GM19397 (cell line): ENCODE measurements around the gene POU1F1.
"Not testable (repeated sequence)": the region's sequence is repeated elsewhere in the genome, so short reads cannot be mapped to it uniquely, and the experiment has no call there.

Experiments
- ATAC-seq: cut with Tn5 transposase; IDR thresholded peaks from one replicate; pipeline ENCODE4 v1.9.1; 2021; ENCODE audit warnings: mild to moderate bottlenecking, moderate library complexity; ENCODE audit not compliant: unreplicated experiment

The POU1F1 gene

GRCh38 chr3:87276484-87276883, at the start of gene POU1F1:
POU1F1 (minus strand) TSS chr3:87276584; CDS start chr3:87276462, 122 bp downstream.
- no peak for ATAC-seq

GRCh38 chr3:87324609-87325008, 48.2 kb upstream of the POU1F1 start:
- ATAC-seq: no peak

DNA sequence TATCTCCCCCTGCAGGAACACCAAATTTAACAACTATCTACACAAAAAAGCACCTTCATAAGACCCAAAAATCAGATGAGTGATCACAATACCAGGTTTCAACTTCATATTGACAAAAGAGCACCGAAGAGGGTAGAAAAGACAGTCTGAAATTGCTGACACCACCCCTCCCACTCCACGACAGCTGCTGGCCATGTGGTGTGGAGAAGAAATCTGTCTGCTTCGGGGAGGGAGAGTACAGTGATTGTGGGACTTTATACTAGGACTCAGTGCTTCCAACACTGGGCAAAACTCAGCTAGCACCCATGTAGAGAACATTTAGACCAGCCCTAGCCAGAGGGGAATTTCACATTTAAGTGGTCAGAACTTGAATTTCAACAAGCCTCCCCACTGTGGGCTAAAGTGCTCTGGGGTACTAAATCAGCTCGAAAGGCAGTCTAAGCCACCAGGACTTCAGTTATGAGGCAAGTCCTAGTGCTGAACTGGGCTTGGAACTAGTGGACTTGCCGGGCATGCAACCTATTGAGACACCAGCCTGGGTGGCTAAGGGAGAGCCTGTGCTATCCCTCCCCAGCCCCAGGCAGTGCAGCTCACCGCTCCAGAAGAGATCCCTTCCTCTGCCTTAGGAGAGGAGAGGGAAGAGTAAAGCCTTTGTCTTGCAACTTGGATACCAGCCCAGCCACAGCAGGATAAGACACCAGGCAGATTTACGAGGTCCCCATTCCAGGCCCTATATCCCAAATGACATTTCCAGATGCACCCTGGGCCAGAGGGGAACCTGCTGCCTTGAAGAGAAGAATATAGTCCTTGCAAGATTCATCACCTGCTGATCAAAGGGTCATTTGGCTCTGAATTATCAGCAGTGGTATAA, 44.6 kb upstream of the POU1F1 start:
- ATAC-seq: no peak

- ATAC-seq: no peak
These were observed 42.2 kb upstream of the POU1F1 start for GRCh38 chr3:87318617-87319021.

GRCh38 chr3:87317779-87318178, 41.4 kb upstream of the POU1F1 start:
- ATAC-seq: no peak

- ATAC-seq: no peak
These were observed 37.3 kb upstream of the POU1F1 start for GRCh38 chr3:87313641-87314040.

GRCh38 chr3:87311309-87311708, 34.9 kb upstream of the POU1F1 start:
- no peak for ATAC-seq

- no peak for ATAC-seq
These were observed 33.2 kb upstream of the POU1F1 start for GRCh38 chr3:87309601-87310000.

DNA sequence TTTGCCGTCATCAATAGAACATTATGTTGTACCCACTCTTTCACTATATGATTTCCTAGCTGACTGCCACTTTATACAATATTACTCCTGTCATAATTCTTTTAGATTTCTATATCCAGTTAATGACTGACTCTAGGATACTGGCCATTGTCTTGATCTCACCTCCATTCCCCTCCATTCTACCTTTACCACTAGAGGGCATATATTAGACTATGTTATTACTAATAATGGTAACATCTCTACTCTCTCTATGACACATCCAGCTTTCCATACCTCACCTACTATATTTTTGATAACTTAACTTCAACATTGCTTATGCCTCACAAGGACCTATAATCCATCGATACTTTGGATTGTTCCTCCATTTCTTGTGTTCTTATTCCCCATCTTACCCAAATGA, 31.4 kb upstream of the POU1F1 start:
- no peak for ATAC-seq

DNA sequence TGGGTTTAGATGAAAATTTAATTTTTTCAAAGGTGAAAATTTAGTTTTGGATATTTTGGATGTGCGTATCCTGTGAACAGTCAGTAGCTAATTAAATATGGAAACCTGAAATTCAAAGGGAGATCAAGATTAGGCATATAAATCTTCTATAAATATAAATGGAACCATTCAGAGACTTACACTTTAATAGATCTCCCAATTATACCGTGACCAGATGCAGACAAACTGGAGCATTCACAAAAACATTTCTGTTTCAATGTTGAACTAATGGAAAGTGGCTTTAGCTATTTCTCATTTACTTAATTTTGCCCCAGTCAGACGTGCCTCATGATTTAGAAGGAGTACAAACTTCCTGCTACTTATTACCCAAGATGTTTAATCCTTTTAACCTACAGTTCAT, 29.1 kb upstream of the POU1F1 start:
- no peak for ATAC-seq

GRCh38 chr3:87305031-87305430, 28.6 kb upstream of the POU1F1 start:
- not testable (repeated sequence) for ATAC-seq

DNA sequence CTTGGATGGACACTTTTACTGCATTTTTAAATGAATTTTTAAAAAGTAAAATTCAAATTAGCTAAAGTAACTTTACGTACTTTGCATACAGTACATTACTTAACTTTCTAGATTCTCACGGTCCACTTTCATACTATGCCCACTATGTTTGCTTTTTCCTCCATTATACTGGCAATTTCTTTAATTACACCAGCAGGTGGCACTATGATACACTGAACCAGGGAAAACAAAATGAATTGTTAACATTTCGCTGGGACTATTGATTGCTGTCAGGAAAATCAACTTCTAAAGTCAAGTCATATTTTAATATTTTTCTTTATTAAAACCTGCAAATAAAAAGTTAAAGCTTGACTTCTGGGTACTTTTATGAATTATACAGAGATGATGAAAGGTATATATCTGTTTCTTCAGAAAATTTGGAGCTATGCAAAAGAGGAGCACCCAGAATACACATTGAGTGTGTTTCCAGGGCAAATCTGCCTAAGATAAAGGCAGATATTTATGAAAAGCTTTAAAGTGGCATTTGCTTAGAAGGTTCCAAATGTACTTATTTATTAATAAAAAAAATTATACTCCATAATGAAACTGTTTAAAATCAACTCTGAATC, 21.8 kb upstream of the POU1F1 start:
- peak; percentile 73 for ATAC-seq

DNA sequence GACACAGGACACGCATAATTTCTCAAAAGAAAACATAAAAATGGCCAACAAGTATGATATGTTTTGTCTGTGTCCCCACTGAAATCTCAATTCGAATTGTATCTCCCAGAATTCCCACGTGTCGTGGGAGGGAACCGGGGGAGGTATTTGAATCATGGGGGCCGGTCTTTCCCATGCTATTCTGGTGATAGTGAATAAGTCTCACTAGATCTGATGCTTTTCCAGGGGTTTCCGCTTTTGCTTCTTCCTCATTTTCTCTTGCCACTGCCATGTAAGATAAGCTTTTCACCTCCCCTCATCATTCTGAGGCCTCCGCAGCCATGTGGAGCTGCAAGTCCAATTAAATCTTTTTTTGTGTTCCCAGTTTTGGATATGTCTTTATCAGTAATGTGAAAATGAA, 12.1 kb upstream of the POU1F1 start:
- no peak for ATAC-seq

GRCh38 chr3:87287011-87287410, 10.6 kb upstream of the POU1F1 start:
- ATAC-seq: no peak

GRCh38 chr3:87272718-87273341, 3.6 kb downstream of the POU1F1 start:
- ATAC-seq: peak; percentile 68

DNA sequence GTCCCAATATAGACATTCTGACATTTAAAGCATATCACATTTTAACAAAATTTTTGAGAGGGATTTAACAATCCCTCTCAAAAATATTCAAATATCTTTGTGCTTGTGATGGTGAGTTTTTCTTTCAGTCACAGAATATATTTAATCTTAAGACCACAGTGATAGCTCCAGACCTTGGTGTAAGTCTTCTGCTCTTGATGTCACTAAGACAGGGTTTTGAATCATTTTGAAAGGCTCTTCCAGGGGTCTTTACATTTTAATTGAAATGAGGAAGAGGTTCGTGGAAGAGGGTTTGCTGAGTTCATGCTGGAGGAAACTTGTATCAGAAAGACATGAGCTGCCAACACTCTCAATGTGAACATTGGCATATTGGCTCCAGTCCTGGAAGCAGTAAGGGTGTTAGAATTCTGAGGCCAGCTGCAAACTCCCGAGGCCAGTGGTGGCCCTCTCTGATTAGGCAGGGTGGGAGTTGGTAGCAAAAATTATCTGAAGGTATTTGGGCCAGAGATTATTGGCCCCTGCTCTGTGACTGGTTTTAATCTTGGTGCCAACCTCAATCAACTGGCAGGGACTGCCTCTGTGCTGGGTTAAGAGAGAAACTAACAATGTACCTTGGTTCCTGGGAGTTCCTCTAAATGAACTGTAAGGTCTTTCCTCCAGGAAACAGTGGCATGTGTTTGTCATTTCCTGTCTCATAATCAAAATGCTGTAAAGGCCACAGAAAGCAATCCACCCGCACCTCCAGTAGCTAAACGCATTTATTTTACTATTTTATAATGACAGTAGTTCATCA, 5.3 kb downstream of the POU1F1 start:
- ATAC-seq: no peak

DNA sequence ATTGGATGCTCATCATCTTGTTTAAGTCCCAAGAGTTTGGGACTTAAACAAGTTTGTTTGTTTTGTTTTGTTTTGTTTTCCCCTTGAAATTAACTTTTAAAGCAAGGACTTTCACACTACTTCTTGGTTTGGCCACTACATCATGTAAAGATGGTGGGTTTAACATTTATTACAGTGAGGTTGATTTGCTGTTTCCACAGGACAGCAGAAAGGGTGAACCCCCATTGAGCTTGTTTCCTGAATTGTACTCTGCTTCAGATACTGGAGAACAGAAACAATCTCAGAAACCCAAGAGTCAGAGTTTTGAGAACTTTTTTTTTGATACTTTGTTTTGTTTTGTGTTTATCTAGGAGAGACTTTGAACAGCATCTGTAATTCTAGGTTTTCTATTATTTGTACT, 6.7 kb downstream of the POU1F1 start:
- no peak for ATAC-seq

- ATAC-seq: no peak
These were observed 7.7 kb downstream of the POU1F1 start for GRCh38 chr3:87268646-87269211.

- no peak for ATAC-seq
These were observed 8.3 kb downstream of the POU1F1 start for GRCh38 chr3:87267953-87268645.

GRCh38 chr3:87261925-87262324, 14.5 kb downstream of the POU1F1 start:
- no peak for ATAC-seq
